ENCODE results near the gene DCP1A.

Gene DCP1A

DNA sequence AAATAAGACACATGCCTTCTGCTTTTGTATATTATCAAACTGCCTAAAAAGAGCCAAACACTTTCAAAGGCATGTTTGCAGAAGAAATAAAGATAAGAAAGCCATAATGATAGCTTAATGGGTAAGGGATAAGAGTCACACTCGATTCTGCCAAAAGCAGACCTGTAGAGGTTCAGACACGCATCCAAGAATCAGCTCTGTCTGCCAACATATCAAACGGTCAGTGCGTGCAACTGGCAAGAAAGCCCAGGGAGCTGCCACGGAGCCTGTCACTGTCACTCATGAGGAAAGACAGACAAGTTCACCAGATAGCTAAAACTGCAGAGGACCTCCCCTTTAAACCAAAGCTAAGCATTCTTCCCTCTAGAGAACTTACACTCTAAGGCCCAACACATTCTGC lies 23.2 kb downstream of the DCP1A start:
- Mint-ChIP-seq H3K9me3 (peaks cover 8% of the 10 kb centered on the region), H3K36me3 (ENCODE audit: low read depth) (peaks cover 84% of the 10 kb centered on the region)
- no peak for DNase-seq

DNA sequence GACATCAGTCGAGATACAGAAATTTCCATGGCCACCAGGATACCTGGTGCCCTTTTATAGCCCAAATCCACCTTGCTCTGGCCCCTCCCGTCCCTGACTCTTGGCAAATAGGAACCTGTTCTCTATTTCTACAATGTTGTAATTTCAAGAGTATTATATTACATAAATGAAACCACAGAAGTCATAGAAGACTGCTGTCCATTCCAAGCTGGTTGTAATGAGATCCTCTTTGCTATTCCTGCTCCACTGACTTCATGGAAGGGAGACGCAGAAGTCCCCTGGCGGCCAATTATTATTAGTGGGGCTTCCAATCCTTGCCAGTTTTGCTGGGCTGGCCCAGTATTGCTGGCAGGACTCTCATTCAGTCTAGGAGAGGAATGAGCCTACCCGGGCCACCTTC lies 26.6 kb downstream of the DCP1A start:
- Mint-ChIP-seq H3K4me3 (no peak overlapping the region), H3K36me3 (ENCODE audit: low read depth) (peaks cover 72% of the 10 kb centered on the region), H3K27ac (no peak overlapping the region), H3K27me3 (ENCODE audit: low read depth, poor library complexity) (no peaks in the 10 kb centered on the region), H3K4me1 (no peaks in the 10 kb centered on the region), H3K9me3 (no peaks in the 10 kb centered on the region)
- TF ChIP-seq, protein P1, sequence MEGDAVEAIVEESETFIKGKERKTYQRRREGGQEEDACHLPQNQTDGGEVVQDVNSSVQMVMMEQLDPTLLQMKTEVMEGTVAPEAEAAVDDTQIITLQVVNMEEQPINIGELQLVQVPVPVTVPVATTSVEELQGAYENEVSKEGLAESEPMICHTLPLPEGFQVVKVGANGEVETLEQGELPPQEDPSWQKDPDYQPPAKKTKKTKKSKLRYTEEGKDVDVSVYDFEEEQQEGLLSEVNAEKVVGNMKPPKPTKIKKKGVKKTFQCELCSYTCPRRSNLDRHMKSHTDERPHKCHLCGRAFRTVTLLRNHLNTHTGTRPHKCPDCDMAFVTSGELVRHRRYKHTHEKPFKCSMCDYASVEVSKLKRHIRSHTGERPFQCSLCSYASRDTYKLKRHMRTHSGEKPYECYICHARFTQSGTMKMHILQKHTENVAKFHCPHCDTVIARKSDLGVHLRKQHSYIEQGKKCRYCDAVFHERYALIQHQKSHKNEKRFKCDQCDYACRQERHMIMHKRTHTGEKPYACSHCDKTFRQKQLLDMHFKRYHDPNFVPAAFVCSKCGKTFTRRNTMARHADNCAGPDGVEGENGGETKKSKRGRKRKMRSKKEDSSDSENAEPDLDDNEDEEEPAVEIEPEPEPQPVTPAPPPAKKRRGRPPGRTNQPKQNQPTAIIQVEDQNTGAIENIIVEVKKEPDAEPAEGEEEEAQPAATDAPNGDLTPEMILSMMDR (IDR thresholded peaks at IDR 0.05), result no peak
- no peak for DNase-seq

More for the DNA sequence above, 23.2 kb downstream of the DCP1A start:
- Mint-ChIP-seq H3K4me1 (no peaks in the 10 kb centered on the region), H3K27me3 (ENCODE audit: low read depth, poor library complexity) (no peaks in the 10 kb centered on the region), H3K4me3 (no peak overlapping the region), H3K27ac (peak overlapping the region; percentile 66)
- TF ChIP-seq, protein P1 (IDR thresholded peaks at IDR 0.05), result no peak

DNA sequence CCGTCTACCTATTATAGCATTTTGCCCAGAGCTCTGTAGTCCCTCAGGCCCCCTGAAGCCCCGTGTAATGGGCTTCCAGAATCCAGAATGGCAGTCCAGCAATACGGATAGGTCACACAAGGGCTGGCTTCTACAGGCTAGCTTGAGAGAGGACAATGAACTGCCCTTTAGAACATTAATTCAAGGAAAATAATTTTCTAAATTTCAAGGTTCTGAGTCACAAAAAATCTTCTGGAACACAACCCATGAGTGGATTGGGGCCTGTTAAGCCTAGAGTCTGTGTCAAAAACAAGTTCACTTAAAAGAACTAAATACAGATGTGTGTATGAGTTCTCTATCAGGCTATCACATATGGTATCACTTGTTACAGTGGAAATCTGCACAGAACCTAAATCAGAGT lies 28.8 kb downstream of the DCP1A start:
- Mint-ChIP-seq H3K4me1 (no peaks in the 10 kb centered on the region), H3K27ac (peak overlapping the region; percentile 45), H3K27me3 (ENCODE audit: low read depth, poor library complexity) (no peaks in the 10 kb centered on the region), H3K36me3 (ENCODE audit: low read depth) (peaks cover 62% of the 10 kb centered on the region), H3K4me3 (no peak overlapping the region), H3K9me3 (no peaks in the 10 kb centered on the region)
- TF ChIP-seq, protein P1 (IDR thresholded peaks at IDR 0.05), result no peak
- DNase-seq, result no peak

DNA sequence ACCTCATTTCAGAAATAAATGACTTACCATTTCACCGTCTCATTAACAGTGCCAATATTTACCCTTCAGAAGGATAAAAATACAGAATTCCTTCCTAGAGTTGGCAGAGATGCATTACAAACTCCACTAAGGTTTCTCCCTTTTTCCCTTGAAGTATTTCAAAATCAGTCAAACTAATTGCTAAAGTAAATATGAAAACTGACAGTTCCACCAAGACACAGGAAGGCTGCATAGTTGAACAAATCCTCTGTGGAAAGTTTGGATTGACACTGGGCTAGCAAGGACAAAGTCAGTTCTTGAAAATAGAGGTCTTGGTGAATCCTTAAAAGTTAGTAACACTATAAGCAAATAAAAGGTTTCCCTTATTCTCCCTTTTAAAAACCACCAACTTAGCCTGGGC lies 34.5 kb downstream of the DCP1A start:
- Mint-ChIP-seq H3K4me1 (no peaks in the 10 kb centered on the region), H3K36me3 (ENCODE audit: low read depth) (peaks cover 60% of the 10 kb centered on the region)

DNA sequence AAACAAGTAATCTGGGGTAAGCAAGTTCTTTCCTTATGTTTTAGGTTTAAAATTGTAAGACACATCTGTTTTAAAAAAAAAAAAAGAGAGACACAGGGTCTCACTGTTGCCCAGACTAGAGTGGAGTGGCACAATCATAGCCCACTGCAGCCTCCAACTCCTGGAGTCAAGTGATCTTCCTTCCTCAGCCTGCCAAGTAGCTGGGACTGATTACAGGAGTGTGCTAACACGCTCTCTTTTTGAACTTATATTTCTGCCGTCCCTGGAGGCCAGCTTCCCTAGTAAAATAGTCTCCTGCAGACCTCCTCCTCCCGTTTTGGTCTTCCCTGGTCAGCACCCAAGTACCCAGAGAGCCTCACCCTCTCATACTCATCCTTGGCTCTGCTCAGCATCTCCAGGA lies 35.5 kb downstream of the DCP1A start:
- Mint-ChIP-seq H3K36me3 (ENCODE audit: low read depth) (peaks cover 63% of the 10 kb centered on the region), H3K9me3 (no peaks in the 10 kb centered on the region), H3K27me3 (ENCODE audit: low read depth, poor library complexity) (no peaks in the 10 kb centered on the region), H3K4me1 (no peaks in the 10 kb centered on the region), H3K4me3 (no peak overlapping the region), H3K27ac (peak overlapping the region; percentile 79)
- TF ChIP-seq, protein P1 (IDR thresholded peaks at IDR 0.05), result no peak
- DNase-seq, result no peak

More for the DNA sequence above, 34.5 kb downstream of the DCP1A start:
- Mint-ChIP-seq H3K27me3 (ENCODE audit: low read depth, poor library complexity) (no peaks in the 10 kb centered on the region), H3K4me3 (no peak overlapping the region), H3K9me3 (no peaks in the 10 kb centered on the region), H3K27ac (no peak overlapping the region)
- DNase-seq, result no peak
- TF ChIP-seq, protein P1 (IDR thresholded peaks at IDR 0.05), result no peak

DNA sequence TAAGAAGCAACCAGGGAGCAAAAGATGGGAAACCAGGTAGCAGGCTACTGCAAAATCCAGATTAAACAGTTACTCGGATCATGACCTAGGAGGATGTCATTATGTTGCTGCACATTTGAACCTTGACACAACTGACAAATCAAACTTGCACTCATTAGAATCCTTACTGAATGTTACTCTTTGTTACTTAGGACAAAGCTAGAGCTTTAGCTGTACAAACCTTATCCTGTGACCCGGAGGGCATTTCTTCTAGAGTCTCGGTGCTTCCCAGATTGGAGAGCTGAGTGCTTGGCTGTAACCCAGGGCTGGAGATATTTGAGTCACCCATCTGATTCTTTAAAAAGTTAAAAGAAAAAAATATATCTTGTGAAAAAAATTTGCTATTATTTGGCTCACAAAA lies 43.4 kb downstream of the DCP1A start:
- TF ChIP-seq, protein P1 (IDR thresholded peaks at IDR 0.05), result no peak
- Mint-ChIP-seq H3K4me3 (no peak overlapping the region), H3K27ac (peak overlapping the region; percentile 75), H3K27me3 (ENCODE audit: low read depth, poor library complexity) (no peaks in the 10 kb centered on the region), H3K9me3 (no peaks in the 10 kb centered on the region), H3K36me3 (ENCODE audit: low read depth) (peaks cover 55% of the 10 kb centered on the region), H3K4me1 (no peaks in the 10 kb centered on the region)
- no peak for DNase-seq
